Neuron (in vitro differentiated cells): Measurements from ENCODE around the gene SRPRB.

ENCODE experiments used
- H2AFZ ChIP-seq: one replicate; pipeline ENCODE4 v1.6.1; 2013; ENCODE audit warnings: low read depth, mild to moderate bottlenecking, inconsistent platforms, low read length, moderate library complexity
- H3K27me3 ChIP-seq: one replicate; pipeline ENCODE4 v1.6.1; 2013; ENCODE audit warnings: low read length; ENCODE audit not compliant: insufficient read depth
- H3K36me3 ChIP-seq: one replicate; pipeline ENCODE4 v1.6.1; 2013; ENCODE audit warnings: low read length; ENCODE audit not compliant: insufficient read depth
- H3K4me1 ChIP-seq: one replicate; pipeline ENCODE4 v1.6.1; 2013; ENCODE audit warnings: low read length; ENCODE audit not compliant: insufficient read depth
- H3K4me3 ChIP-seq: 2 replicates; pipeline ENCODE4 v1.5.1; 2013; ENCODE audit warnings: mild to moderate bottlenecking, low read length, moderate library complexity
- H3K9me3 ChIP-seq: one replicate; pipeline ENCODE4 v1.6.1; 2013; ENCODE audit warnings: low read length

The SRPRB gene

DNA sequence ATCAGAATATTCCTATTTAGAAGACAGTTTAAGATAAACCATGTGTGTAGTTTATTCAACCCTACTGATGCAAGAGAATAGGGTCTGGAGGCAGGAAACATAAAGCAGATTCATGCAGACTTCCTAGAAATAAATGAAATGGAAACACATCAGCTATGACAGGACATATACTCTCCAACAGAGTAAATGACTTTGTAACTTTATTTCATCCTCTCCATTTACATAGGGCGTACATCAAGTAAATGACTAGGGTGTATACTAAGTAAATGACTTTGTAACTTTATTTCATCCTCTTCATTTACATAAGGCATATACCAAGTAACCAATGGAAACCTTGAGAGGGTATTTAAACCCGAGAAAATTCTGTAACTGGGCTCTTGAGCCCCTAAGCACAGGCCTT is 17.6 kb upstream of the SRPRB start:
- peaks cover 3% of the 10 kb centered on the region for H3K9me3 ChIP-seq

DNA sequence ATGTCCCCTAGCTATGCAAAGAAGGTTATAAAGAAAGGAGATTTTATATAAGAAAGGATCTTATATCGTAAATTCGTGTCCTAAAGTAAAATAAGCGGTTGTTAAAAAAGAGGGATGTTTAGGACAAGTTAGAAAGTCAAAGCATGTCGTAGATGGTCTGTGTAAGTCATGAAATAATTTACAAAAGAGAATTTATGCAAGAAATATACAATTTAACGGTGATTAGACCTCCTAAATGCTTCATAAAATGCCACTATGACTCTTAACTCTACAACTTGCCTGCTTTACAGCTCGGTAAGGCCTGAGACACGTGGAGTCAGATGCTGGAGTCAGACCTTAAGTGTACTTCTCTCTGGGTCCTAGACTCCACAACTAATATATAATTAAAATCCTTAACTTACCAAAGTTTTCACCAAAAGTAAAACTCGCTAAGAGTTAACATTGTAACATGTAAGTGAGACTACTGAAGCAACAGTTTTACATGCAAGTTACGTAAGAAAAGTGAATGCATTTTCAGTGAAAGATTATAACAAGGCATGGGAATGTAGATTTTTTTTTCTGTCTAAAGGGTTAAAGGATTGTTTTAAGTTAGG is 13.3 kb upstream of the SRPRB start:
- Histone ChIP-seq H3K4me3 (no peak overlapping the region), H2AFZ (no peak overlapping the region), H3K27me3 (no peaks in the 10 kb centered on the region), H3K4me1 (no peaks in the 10 kb centered on the region), H3K36me3 (no peaks in the 10 kb centered on the region), H3K9me3 (peaks cover 3% of the 10 kb centered on the region)

More for the DNA sequence above, 17.6 kb upstream of the SRPRB start:
- H3K27me3 ChIP-seq, result no peaks in the 10 kb centered on the region
- no peak overlapping the region for H3K4me3 ChIP-seq
- H3K4me1 ChIP-seq, result no peaks in the 10 kb centered on the region
- H2AFZ ChIP-seq, result no peak overlapping the region
- no peaks in the 10 kb centered on the region for H3K36me3 ChIP-seq

DNA sequence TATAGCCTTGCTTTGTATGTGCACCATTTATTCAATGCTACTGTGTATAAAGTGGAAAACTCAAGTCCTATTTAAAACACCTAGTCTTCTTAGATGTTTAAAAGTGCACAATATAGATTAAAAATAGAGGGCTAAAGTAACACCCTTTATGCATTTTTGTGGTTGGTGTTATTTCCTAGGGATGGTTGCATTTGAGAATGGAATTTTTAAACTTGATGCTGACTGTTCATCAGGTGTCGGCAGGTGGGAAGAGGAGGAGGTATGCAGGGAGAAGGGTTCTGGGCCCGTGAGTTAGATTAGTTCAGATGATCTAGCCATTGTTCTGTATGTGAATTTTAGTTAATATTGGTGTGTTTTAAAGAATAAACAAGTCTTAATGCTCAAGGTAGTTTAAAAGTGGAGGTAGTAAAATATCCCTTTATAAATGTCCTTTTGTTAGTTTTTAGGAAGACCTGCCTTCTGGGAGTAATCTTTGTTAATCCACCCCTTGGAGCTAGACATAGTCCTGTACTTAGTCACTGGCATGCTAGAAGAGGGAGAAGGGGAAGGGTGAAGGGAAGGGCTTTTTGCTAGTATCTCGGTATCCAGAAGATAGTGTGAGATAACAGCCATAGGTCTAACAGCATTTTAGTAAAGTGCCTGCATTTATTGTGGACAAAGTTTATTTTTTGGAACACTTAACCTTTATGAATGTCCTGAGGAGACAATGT is 8.1 kb upstream of the SRPRB start:
- Histone ChIP-seq H3K27me3 (peaks cover 11% of the 10 kb centered on the region), H3K4me3 (no peak overlapping the region)

DNA sequence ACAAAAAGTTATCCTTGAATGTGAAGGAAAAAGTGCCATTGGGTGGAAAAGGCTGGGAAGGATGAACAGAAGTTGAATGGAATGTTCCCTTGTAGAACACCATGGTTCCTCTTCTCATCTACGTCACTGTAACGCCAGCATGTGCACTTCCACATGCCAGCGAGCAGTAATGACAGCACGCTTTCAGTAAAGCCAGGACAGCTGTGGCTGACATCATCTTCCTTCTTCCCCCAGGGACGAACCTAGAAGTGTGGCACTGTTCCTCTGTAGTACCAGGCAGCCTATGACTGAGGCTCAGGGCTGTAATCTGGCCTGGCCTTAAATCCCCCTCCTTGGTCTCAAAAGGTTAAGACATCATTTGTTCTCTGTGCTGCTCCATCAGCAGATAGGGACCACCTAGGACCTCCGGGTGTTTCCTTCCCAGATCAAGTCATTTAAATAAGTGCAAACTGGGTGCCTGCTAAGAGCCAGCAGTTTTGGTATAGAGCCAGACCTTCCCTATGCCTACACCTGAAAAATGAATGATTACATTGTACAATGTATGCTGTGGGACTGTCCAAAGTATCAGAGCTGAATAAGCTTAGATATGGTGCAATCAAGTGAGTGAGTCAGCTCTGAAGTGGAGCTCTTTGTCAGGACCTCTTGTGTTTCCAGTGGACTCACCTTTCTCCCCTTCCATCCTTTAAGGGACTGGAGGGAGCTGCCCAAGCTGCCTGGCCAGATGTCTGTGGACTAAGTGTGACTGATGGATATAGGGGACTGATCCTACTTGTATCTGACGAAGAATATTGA is 5.6 kb upstream of the SRPRB start:
- Histone ChIP-seq H3K4me3 (no peak overlapping the region), H2AFZ (no peak overlapping the region)

More for the DNA sequence above, 8.1 kb upstream of the SRPRB start:
- Histone ChIP-seq H3K36me3 (no peaks in the 10 kb centered on the region), H2AFZ (no peak overlapping the region), H3K4me1 (no peaks in the 10 kb centered on the region), H3K9me3 (no peaks in the 10 kb centered on the region)

DNA sequence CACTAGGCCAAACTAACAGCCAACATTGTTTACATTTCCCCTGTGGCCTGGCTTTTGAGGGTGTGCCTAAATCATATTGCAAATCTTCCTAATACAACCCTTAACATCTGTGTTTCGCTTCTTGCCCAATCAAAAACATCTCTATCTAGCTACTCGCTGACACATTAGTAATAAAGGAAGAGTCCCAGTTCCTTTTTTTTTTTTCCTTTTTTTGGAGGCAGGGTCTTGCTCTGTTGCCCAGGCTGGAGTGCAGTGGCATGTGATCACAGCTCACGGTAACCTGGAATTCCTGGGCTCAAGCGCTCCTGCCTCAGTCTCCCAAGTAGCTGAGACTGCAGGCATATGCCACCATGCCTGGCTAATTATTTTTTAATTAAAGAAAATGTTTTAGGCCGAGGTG is 2.1 kb upstream of the SRPRB start:
- H3K4me3 ChIP-seq, result no peak overlapping the region
- peaks cover 5% of the 10 kb centered on the region for H3K4me1 ChIP-seq
- H3K9me3 ChIP-seq, result no peaks in the 10 kb centered on the region
- peaks cover 10% of the 10 kb centered on the region for H3K36me3 ChIP-seq
- no peak overlapping the region for H2AFZ ChIP-seq
- H3K27me3 ChIP-seq, result peaks cover 7% of the 10 kb centered on the region

More for the DNA sequence above, 5.6 kb upstream of the SRPRB start:
- no peaks in the 10 kb centered on the region for H3K9me3 ChIP-seq
- no peaks in the 10 kb centered on the region for H3K36me3 ChIP-seq
- H3K4me1 ChIP-seq, result no peaks in the 10 kb centered on the region
- peaks cover 11% of the 10 kb centered on the region for H3K27me3 ChIP-seq

DNA sequence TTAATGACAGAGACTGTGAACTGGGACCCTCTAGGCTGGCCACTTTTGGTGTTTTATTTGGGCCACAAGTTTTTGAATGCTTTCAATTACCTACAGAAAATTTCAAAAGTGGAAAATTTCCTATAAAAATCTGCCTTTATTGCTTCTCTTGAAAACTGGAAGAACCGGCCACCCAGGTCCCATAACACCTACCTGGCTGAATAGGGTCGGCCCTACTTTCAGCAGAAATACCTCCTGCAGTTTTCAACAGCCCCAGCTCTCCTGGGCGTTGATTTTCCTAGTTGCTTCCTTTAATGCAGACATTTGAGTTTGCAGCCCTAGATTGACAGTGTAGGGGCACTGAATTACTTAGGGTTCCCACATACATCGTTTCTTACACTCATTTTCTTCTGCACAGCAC is 719 bp upstream of the SRPRB start:
- Histone ChIP-seq H3K4me3 (no peak overlapping the region), H3K9me3 (no peaks in the 10 kb centered on the region), H2AFZ (peak overlapping the region; percentile 83)

DNA sequence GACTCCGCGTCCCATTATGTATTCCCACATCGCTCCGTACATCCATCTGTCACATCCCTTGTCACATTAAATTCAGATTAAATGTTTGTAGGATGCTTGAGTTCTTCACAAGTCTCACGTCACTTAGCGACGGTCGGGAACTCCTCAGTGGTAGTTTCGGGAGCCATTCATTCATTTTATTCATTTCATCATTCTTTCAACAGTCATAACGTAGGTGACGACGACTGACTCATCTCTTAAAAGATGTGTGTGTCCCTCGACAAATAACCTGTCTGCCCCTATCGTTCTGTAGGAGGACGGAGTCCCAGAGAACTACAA is 272 bp upstream of the SRPRB start:
- Histone ChIP-seq H3K36me3 (peaks cover 18% of the 10 kb centered on the region), H3K4me3 (peak overlapping the region; percentile 72), H2AFZ (peak overlapping the region; percentile 83), H3K27me3 (peaks cover 2% of the 10 kb centered on the region), H3K9me3 (no peaks in the 10 kb centered on the region), H3K4me1 (peaks cover 5% of the 10 kb centered on the region)

More for the DNA sequence above, 719 bp upstream of the SRPRB start:
- Histone ChIP-seq H3K36me3 (peaks cover 14% of the 10 kb centered on the region), H3K27me3 (peaks cover 2% of the 10 kb centered on the region), H3K4me1 (peaks cover 5% of the 10 kb centered on the region)

DNA sequence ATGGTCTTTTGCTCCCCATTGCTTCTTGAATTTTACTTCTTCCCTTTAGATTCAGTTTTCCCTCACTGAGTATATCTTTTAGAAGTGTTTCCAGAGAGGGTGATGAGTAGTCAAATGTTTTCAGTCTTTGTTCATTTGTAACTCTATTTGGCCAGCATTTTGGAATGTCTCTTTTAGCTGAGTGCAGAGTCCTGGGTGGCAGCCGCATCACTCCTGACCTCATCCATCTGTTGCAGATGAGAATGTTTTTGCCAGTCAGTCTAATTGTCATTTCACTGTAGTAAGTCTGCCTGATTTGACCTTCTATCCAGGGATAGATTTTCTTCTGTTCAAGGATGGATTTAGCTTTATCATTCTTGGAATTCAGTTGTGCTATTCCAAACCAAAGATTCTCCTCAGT is 7.3 kb downstream of the SRPRB start:
- no peaks in the 10 kb centered on the region for H3K4me1 ChIP-seq
- no peak overlapping the region for H3K4me3 ChIP-seq
- H3K27me3 ChIP-seq, result no peaks in the 10 kb centered on the region
- no peak overlapping the region for H2AFZ ChIP-seq
- peaks cover 59% of the 10 kb centered on the region for H3K36me3 ChIP-seq
- H3K9me3 ChIP-seq, result no peaks in the 10 kb centered on the region

DNA sequence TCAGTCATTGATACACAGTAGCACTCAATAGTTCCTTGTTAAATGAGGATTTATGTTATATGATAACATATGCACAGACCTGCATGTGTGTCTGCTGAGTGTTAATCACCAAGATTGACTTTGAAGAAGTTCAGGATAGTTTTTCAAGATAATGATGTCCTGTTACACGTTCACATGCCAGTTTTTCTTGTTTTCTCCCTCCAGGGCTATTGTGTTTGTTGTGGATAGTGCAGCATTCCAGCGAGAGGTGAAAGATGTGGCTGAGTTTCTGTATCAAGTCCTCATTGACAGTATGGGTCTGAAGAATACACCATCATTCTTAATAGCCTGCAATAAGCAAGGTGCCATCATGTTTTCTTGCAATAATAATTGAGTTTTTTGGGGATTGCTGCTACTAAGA is 9.8 kb downstream of the SRPRB start:
- Histone ChIP-seq H3K4me3 (no peak overlapping the region), H3K9me3 (no peaks in the 10 kb centered on the region), H3K36me3 (peaks cover 54% of the 10 kb centered on the region), H3K4me1 (no peaks in the 10 kb centered on the region), H2AFZ (no peak overlapping the region), H3K27me3 (no peaks in the 10 kb centered on the region)

DNA sequence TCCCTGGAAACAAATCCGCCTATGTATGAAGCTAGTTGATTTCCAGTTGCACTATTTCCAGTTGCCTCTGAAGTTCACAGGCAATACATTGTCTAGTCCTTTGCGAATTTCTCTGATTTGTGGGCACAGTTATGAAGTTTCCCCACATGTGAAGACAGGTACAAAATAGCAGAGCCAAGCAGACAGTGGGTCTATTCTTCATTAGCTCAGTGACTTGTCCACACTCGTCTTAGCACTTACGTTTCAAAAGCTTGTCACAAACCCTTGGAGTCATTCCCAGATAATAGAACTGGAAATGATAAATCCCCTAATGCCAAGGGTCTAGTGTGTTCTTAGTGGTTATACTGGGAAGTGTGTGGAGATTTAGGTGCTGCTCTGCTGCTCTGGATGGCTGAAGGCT is 14.5 kb downstream of the SRPRB start:
- Histone ChIP-seq H2AFZ (no peak overlapping the region), H3K27me3 (no peaks in the 10 kb centered on the region), H3K9me3 (no peaks in the 10 kb centered on the region), H3K36me3 (peaks cover 42% of the 10 kb centered on the region), H3K4me3 (no peak overlapping the region), H3K4me1 (peaks cover 9% of the 10 kb centered on the region)

DNA sequence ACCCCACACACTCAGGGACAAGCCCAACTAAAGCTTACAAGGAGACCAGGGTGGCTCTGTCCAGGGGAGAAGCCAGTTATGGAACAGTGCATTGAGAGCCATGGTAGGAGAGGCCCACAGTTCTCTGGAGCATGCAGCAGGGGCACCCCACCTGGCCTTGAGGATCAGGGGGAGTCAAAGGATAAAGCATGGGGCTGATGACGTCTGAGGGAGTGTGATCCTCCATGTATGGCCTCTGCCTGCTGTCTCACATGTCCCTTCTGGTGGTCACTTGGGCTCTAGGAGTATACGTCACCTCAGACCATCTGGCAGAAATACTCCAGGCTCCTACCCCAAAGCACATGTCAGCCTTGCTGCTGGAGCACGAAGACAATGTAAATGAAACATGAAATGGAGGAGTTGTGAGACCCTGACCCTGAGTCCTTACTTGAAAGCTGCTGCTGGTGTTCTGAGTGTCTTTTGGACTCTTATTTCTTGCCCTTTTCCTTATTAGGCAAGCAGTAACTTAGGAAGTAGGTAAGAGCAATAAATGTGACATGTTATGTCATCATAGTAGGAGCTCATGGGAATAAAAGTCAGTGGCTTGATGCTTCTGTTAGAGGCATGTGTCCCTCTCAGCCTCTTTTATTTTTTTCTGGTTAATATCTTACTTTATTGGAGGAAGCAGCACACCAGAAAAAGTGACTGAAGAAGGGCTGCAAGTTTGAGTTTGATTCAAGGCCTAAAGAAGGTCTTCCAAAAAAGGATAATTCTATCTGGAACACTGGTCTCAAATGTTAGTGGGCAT is 15.5 kb downstream of the SRPRB start:
- Histone ChIP-seq H3K9me3 (no peaks in the 10 kb centered on the region), H3K4me3 (no peak overlapping the region), H3K36me3 (peaks cover 33% of the 10 kb centered on the region), H3K27me3 (no peaks in the 10 kb centered on the region), H2AFZ (no peak overlapping the region), H3K4me1 (peaks cover 9% of the 10 kb centered on the region)

DNA sequence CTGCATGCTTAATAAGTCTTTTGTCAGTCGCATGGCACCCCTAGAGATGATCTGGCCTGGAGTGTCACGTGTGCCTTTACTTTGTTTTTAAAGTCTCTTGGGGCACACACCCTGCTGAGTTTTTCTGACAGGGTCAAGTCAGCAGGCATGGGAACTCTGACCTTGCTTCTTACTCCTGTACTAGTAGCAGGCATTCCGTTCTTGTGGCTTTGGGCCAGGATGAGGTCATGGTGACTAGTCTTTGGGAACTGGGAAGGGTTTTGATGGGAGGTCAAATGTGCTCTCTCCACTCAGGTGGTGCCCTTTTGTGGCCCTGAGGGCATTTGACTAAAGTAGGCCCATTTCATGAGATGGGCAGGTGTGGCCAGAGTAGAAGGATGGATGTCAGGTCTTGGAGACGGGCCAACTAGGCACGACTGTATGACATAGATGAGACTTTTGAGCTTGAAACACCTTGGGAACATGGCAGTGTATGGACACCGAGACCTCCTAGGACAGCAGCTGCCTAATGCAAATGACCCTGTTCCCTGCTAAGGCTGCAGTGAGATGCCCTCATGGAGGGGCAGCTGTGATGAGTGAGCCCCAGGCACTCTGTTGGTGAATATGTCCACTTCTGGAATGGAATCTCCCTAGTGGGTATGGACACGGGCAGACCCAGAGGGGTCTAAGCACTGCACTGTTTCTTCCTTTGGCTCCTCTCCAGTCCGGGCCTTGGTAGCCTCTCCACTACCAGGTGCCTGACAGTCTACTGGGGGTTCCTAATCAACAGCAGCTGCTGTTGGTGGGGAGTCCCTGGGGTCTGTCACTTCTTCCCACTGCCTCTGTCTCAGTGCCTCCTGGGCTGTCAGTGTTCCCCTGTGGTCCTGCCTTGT is 16.4 kb downstream of the SRPRB start:
- Histone ChIP-seq H3K36me3 (peaks cover 26% of the 10 kb centered on the region), H3K4me3 (no peak overlapping the region), H3K9me3 (no peaks in the 10 kb centered on the region), H2AFZ (no peak overlapping the region), H3K27me3 (no peaks in the 10 kb centered on the region), H3K4me1 (peaks cover 9% of the 10 kb centered on the region)
